Measurements from ENCODE around the gene PDCD1. TPM values are rescaled to one million over a fixed set of nuclear protein-coding genes. Genes with fewer than 3 reads are reported as not detected.
"Not testable (repeated sequence)": the region's sequence is repeated elsewhere in the genome, so short reads cannot be mapped to it uniquely, and the experiment has no call there.

The PDCD1 gene
- total RNA-seq, 2 experiments from 2014 or later: 9.5 to 11.4 TPM

DNA sequence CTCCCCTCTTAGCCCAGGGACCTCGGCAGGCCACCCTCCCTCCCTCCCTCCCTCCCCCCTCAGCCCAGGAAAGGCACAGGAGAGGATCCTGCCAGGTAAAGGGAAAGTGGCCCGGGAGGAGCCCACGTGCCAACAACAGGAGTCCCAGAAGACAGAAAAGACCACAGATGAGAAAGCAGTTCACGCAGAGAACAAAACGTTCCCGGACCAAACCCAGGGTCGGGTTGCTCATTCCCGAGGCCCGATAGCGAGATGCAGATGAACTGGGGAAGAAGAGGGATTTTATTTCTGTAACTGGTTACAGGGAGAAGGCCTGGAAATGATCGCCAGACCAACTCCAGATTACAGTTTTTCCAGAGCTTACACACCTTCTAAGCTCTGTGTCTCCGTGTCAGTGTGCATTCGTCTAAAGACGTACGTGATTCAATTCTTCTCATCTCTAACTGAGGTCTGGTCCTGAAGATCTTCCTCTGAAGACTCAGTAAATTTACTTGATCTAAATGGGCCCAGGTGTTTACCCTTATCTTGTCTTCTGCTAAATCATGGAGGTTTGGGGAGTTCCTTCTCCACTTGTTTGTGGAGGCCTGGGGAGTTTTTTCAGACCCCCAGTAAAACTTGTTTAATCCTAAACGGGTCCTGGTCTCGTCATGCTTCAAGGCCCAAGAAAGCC is 50.5 kb downstream of the PDCD1 start:
- Histone ChIP-seq H3K9me3 (ENCODE audit: control insufficient read depth in 1 of 2, insufficient read depth in 1 of 2, low read length in 2 of 2) (no peaks in the 10 kb centered on the region), H3K36me3 (ENCODE audit: insufficient read depth, low read length) (no peaks in the 10 kb centered on the region), H3K4me3 (ENCODE audit: low read length) (no peak overlapping the region), H3K27me3 (ENCODE audit: control insufficient read depth in 1 of 2, insufficient read depth in 2 of 2, low read length in 2 of 2) (peaks cover 0 to 8% of the 10 kb centered on the region in 2 experiments), H3K27ac (ENCODE audit: low read depth in 1 of 2, low read length in 2 of 2) (no peak overlapping the region), H3K4me1 (ENCODE audit: insufficient read depth, low read length) (peaks cover 18% of the 10 kb centered on the region)
- DNase-seq (no peak), ATAC-seq (ENCODE audit: poor library complexity) (no peak)
- H3K27me3 Mint-ChIP-seq: peaks cover 15% of the 10 kb centered on the region
- peaks cover 5% of the 10 kb centered on the region for H3K4me1 Mint-ChIP-seq (ENCODE audit: low read depth)
- H3K36me3 Mint-ChIP-seq (ENCODE audit: low read depth): no peaks in the 10 kb centered on the region
- H3K9me3 Mint-ChIP-seq: no peaks in the 10 kb centered on the region
- TF ChIP-seq, protein P1, sequence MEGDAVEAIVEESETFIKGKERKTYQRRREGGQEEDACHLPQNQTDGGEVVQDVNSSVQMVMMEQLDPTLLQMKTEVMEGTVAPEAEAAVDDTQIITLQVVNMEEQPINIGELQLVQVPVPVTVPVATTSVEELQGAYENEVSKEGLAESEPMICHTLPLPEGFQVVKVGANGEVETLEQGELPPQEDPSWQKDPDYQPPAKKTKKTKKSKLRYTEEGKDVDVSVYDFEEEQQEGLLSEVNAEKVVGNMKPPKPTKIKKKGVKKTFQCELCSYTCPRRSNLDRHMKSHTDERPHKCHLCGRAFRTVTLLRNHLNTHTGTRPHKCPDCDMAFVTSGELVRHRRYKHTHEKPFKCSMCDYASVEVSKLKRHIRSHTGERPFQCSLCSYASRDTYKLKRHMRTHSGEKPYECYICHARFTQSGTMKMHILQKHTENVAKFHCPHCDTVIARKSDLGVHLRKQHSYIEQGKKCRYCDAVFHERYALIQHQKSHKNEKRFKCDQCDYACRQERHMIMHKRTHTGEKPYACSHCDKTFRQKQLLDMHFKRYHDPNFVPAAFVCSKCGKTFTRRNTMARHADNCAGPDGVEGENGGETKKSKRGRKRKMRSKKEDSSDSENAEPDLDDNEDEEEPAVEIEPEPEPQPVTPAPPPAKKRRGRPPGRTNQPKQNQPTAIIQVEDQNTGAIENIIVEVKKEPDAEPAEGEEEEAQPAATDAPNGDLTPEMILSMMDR (IDR thresholded peaks at IDR 0.05): no peak
- peak overlapping the region; percentile 30 for H3K4me3 Mint-ChIP-seq
- ChIA-PET POLR2A (no interaction called here), CTCF (no interaction called here)
- intact Hi-C loops (cut with DNase I, micrococcal nuclease): no loop called here
- no peak overlapping the region for H3K27ac Mint-ChIP-seq

DNA sequence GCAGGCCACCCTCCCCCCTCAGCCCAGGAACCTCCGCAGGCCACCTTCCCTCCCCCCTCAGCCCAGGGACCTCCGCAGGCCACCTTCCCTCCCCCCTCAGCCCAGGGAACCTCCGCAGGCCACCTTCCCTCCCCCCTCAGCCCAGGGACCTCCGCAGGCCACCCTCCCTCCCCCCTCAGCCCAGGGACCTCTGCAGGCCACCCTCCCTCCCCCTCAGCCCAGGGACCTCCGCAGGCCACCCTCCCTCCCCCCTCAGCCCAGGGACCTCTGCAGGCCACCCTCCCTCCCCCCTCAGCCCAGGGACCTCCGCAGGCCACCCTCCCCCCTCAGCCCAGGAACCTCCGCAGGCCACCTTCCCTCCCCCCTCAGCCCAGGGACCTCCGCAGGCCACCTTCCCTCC is 52.5 kb downstream of the PDCD1 start:
- H3K27ac ChIP-seq (ENCODE audit: low read depth in 1 of 2, low read length in 2 of 2); H3K9me3 ChIP-seq (ENCODE audit: control insufficient read depth in 1 of 2, insufficient read depth in 1 of 2, low read length in 2 of 2); H3K4me3 ChIP-seq (ENCODE audit: low read length); POLR2A ChIA-PET; ATAC-seq (ENCODE audit: poor library complexity); intact Hi-C loops (cut with DNase I, micrococcal nuclease); H3K27me3 ChIP-seq (ENCODE audit: control insufficient read depth in 1 of 2, insufficient read depth in 2 of 2, low read length in 2 of 2); H3K9me3 Mint-ChIP-seq; H3K4me3 Mint-ChIP-seq; H3K27ac Mint-ChIP-seq; CTCF ChIA-PET; H3K4me1 Mint-ChIP-seq (ENCODE audit: low read depth); H3K36me3 Mint-ChIP-seq (ENCODE audit: low read depth); H3K36me3 ChIP-seq (ENCODE audit: insufficient read depth, low read length): not testable (repeated sequence)
- peak in 1 of 14 experiments; percentile 21 for DNase-seq
- H3K27me3 Mint-ChIP-seq: peaks cover 15% of the 10 kb centered on the region
- peaks cover 21% of the 10 kb centered on the region for H3K4me1 ChIP-seq (ENCODE audit: insufficient read depth, low read length)

DNA sequence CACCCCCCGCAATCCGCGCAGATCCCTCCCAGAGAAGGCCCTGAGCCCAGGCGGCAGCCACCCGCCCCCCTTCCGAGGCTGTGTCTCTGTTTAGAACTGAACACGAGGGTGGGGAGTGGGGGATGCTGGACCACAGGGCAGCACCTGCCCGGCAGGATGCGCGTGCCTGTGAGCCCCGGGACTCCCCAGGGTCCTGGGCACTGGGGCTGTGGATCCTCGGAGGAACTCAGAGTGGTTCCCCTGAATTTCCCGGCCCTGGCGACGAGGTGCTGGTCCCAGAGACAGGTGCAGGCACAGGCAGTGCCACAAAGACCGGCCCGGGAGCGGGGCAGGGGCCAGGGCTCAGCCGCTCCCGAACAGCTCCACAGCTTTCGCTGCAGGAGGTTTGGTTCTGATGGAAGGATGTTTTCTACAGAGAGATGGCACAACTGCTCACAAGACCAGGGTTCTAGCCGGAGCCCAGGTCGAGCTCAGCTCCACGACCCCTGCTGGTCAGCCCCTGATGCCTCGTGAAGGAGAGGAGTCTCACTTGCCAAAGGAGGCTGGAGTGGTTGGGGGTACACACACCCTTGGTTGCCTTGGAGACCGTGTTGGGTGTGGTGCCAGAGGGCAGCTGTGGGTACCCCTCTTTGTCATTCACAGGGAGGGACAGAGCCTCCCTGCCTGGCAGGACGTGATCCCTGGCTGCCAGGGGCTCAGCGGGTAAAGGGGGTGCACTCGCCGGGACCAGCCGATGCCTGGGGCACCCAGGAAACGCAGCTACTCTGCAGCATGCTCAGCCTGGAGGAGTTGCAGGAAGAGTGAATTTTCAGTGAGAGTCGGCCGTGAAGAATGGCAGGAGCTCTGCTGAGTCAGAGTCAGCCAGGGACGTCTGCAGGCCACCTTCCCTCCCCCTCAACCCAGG is 54.1 kb downstream of the PDCD1 start:
- ChIA-PET CTCF (interaction anchor here (1.5 kb wide), 1 partner anchor 64 kb away, joined by 3 read pairs; no protein-coding TSS in a partner anchor), POLR2A (no interaction called here)
- H3K9me3 Mint-ChIP-seq: no peaks in the 10 kb centered on the region
- H3K4me3 Mint-ChIP-seq: peak overlapping the region; percentile 15
- ATAC-seq (ENCODE audit: poor library complexity) (peak; percentile 33), DNase-seq (peak in 5 of 14 experiments; percentile 7 to 54 (median 33))
- peaks cover 15% of the 10 kb centered on the region for H3K27me3 Mint-ChIP-seq
- peaks cover 21% of the 10 kb centered on the region for H3K4me1 ChIP-seq (ENCODE audit: insufficient read depth, low read length)
- no peaks in the 10 kb centered on the region for H3K9me3 ChIP-seq (ENCODE audit: control insufficient read depth in 1 of 2, insufficient read depth in 1 of 2, low read length in 2 of 2)
- peaks cover 0 to 8% of the 10 kb centered on the region in 2 experiments for H3K27me3 ChIP-seq (ENCODE audit: control insufficient read depth in 1 of 2, insufficient read depth in 2 of 2, low read length in 2 of 2)
- H3K27ac Mint-ChIP-seq: no peak overlapping the region
- no peak overlapping the region for H3K27ac ChIP-seq (ENCODE audit: low read depth in 1 of 2, low read length in 2 of 2)
- no peaks in the 10 kb centered on the region for H3K36me3 Mint-ChIP-seq (ENCODE audit: low read depth)
- peak overlapping the region; percentile 56 for H3K4me3 ChIP-seq (ENCODE audit: low read length)
- intact Hi-C loops (cut with DNase I, micrococcal nuclease): no loop called here
- H3K36me3 ChIP-seq (ENCODE audit: insufficient read depth, low read length): no peaks in the 10 kb centered on the region
- peaks cover 5% of the 10 kb centered on the region for H3K4me1 Mint-ChIP-seq (ENCODE audit: low read depth)
- TF ChIP-seq, protein P1 (IDR thresholded peaks at IDR 0.05): no peak
